Upper lobe of left lung (tissue), 6 donors: ENCODE results near the gene PGA3. TPM values are rescaled to one million over a fixed set of nuclear protein-coding genes. Genes with fewer than 3 reads are reported as not detected.

Experiments
- ATAC-seq, 2 donors: fragments of 200-7000 bp; cut with Tn5 transposase; one replicate each; pipeline ENCODE4 v1.9.1; 2022; ENCODE audit warnings: mild to moderate bottlenecking in 2 of 2, moderate library complexity in 2 of 2; ENCODE audit not compliant: low FRiP score in 2 of 2
- DNase-seq, 2 donors: peaks; one replicate each; pipeline ENCODE4 v3.0.0-alpha.2; 2019 to 2020
- H3K27ac ChIP-seq, 4 donors: fragments of 200-600 bp; sonication (generic); one replicate each; pipeline ENCODE4 v1.5.1; 2016 to 2019
- H3K27me3 ChIP-seq, 4 donors: fragments of 200-600 bp; sonication (generic); one replicate each; pipeline ENCODE4 v1.5.1; 2017 to 2019
- H3K36me3 ChIP-seq, 4 donors: fragments of 200-600 bp; sonication (generic); one replicate each; pipeline ENCODE4 v1.5.1; 2016 to 2019
- H3K4me1 ChIP-seq, 4 donors: fragments of 200-600 bp; sonication (generic); one replicate each; pipeline ENCODE4 v1.5.1; 2018 to 2019
- H3K4me3 ChIP-seq, 4 donors: fragments of 200-600 bp; sonication (generic); one replicate each; pipeline ENCODE4 v1.5.1; 2017 to 2019; ENCODE audit warnings: mild to moderate bottlenecking in 2 of 4, moderate library complexity in 1 of 4
- H3K9me3 ChIP-seq, 4 donors: fragments of 200-600 bp; sonication (generic); one replicate each; pipeline ENCODE4 v1.5.1; 2018 to 2019
- EP300 ChIP-seq, 4 donors: sonication (generic); formaldehyde crosslinking; IDR thresholded peaks; one replicate each; pipeline ENCODE4 v1.5.1; 2017; ENCODE audit warnings: antibody characterized with exemption in 4 of 4, control low read depth in 2 of 4
- POLR2A ChIP-seq, 4 donors: fragments of 450-650 bp; IDR thresholded peaks; one replicate each; pipeline ENCODE4 v1.5.1; 2016 to 2017; ENCODE audit warnings: antibody characterized with exemption in 4 of 4, mild to moderate bottlenecking in 2 of 4
- POLR2AphosphoS5 ChIP-seq, 2 donors: sonication (generic); formaldehyde crosslinking; IDR thresholded peaks; one replicate each; pipeline ENCODE4 v1.5.1; 2017; ENCODE audit warnings: antibody characterized with exemption in 2 of 2
- WGBS, 2 donors: methylation state at CpG; one replicate each; pipeline ENCODE4 v1.1.5; 2017 to 2018; 5-methylcytosine and 5-hydroxymethylcytosine counted together
- total RNA-seq, 6 donors: library from RNA; depleted of rRNA in 4 of 6; stranded (reverse); fragments of >200 nt in 4 of 6; gene quantifications; one replicate each; pipeline versions ENCODE4 v1.1.0 to v1.2.1, GENCODE V29; 2016 to 2021
- TF ChIP-seq, protein P1 (sequence below), 6 experiments: fragments of 450-650 bp in 4 of 6; fragments of 200-600 bp in 2 of 6; sonication (generic) in 2 of 6; IDR thresholded peaks; one replicate each; pipeline ENCODE4 v1.5.1; 2016 to 2019; ENCODE audit warnings: antibody characterized with exemption in 6 of 6
- donor health status: DM: no; HTN: no; CAD: no; lungs with moderate emphysema.
- donor health status: DM: no; HTN: yes; CAD: no; lungs with severe emphysema.

PGA3 gene
- total RNA-seq, 6 donors from 2014 or later = 0.14 to 0.67 TPM; not detected in 4

DNA sequence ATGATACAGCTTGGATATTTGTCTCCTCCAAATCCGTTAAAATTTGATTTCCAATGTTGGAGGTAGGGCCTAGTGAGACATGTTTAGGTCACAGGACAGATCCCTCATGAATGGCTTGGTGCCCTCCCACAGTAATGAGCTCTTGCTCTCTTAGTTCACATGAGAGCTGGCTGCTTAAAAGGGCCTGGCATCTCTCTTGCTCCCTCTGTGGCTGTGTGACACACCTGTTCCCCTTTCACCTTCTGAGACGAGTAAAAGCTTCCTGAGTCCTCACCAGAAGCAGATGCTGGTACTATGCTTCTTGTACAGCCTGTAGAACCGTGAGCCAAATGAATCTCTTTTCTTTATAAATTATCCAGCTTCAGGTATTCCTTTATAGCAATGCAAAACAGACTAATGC is 45.6 kb upstream of the PGA3 start:
- 81 to 90% methylated on average over 3 of the region's 3 CpGs for WGBS, 2 donors
- Histone ChIP-seq H3K27me3 (no peaks in the 10 kb centered on the region), H3K27ac (peak overlapping the region in 1 of 4 donors; percentile 38), H3K4me1 (peaks cover 38 to 54% (median 47%) of the 10 kb centered on the region in 4 donors), H3K4me3 (no peak overlapping the region), H3K36me3 (peaks cover 0 to 4% (median 0%) of the 10 kb centered on the region in 4 donors), H3K9me3 (no peaks in the 10 kb centered on the region)
- TF ChIP-seq POLR2AphosphoS5 (IDR thresholded peaks at IDR 0.05) (no peak), POLR2A (IDR thresholded peaks at IDR 0.05) (no peak)
- ATAC-seq = no peak
- no peak for DNase-seq

- WGBS, 2 donors = 38 to 41% methylated on average over 3 of the region's 3 CpGs
- TF ChIP-seq, protein P1, sequence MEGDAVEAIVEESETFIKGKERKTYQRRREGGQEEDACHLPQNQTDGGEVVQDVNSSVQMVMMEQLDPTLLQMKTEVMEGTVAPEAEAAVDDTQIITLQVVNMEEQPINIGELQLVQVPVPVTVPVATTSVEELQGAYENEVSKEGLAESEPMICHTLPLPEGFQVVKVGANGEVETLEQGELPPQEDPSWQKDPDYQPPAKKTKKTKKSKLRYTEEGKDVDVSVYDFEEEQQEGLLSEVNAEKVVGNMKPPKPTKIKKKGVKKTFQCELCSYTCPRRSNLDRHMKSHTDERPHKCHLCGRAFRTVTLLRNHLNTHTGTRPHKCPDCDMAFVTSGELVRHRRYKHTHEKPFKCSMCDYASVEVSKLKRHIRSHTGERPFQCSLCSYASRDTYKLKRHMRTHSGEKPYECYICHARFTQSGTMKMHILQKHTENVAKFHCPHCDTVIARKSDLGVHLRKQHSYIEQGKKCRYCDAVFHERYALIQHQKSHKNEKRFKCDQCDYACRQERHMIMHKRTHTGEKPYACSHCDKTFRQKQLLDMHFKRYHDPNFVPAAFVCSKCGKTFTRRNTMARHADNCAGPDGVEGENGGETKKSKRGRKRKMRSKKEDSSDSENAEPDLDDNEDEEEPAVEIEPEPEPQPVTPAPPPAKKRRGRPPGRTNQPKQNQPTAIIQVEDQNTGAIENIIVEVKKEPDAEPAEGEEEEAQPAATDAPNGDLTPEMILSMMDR (IDR thresholded peaks at IDR 0.05) = no peak
- TF ChIP-seq POLR2A (IDR thresholded peaks at IDR 0.05) (no peak), POLR2AphosphoS5 (IDR thresholded peaks at IDR 0.05) (no peak), EP300 (IDR thresholded peaks at IDR 0.05) (no peak)
- Histone ChIP-seq H3K9me3 (no peaks in the 10 kb centered on the region), H3K36me3 (peaks cover 0 to 4% (median 0%) of the 10 kb centered on the region in 4 donors), H3K4me1 (peaks cover 33 to 49% (median 37%) of the 10 kb centered on the region in 4 donors), H3K27ac (peak overlapping the region; percentile 11 to 99 (median 56)), H3K4me3 (no peak overlapping the region), H3K27me3 (no peaks in the 10 kb centered on the region)
- DNase-seq (no peak), ATAC-seq (no peak)
Observed at GRCh38 chr11:61158691-61159381, 44.5 kb upstream of the PGA3 start.

- peaks cover 0 to 4% (median 0%) of the 10 kb centered on the region in 4 donors for H3K36me3 ChIP-seq
- DNase-seq (no peak), ATAC-seq (no peak)
- H3K9me3 ChIP-seq = no peaks in the 10 kb centered on the region
- no peak for TF ChIP-seq EP300 (IDR thresholded peaks at IDR 0.05)
- TF ChIP-seq, protein P1 (IDR thresholded peaks at IDR 0.05) = no peak
- TF ChIP-seq POLR2A (IDR thresholded peaks at IDR 0.05) = no peak
- peak in 1 of 2 donors; percentile 59 for TF ChIP-seq POLR2AphosphoS5 (IDR thresholded peaks at IDR 0.05)
- H3K4me3 ChIP-seq = peak overlapping the region; percentile 8 to 82 (median 77)
- H3K27me3 ChIP-seq = no peaks in the 10 kb centered on the region
- peaks cover 32 to 58% (median 37%) of the 10 kb centered on the region in 4 donors for H3K4me1 ChIP-seq
- H3K27ac ChIP-seq = peak overlapping the region; percentile 90 to 99 (median 94)
- 16 to 30% methylated on average over 11 to 22 of the region's 25 CpGs for WGBS, 2 donors
Observed at GRCh38 chr11:61160487-61161189, 42.7 kb upstream of the PGA3 start.

DNA sequence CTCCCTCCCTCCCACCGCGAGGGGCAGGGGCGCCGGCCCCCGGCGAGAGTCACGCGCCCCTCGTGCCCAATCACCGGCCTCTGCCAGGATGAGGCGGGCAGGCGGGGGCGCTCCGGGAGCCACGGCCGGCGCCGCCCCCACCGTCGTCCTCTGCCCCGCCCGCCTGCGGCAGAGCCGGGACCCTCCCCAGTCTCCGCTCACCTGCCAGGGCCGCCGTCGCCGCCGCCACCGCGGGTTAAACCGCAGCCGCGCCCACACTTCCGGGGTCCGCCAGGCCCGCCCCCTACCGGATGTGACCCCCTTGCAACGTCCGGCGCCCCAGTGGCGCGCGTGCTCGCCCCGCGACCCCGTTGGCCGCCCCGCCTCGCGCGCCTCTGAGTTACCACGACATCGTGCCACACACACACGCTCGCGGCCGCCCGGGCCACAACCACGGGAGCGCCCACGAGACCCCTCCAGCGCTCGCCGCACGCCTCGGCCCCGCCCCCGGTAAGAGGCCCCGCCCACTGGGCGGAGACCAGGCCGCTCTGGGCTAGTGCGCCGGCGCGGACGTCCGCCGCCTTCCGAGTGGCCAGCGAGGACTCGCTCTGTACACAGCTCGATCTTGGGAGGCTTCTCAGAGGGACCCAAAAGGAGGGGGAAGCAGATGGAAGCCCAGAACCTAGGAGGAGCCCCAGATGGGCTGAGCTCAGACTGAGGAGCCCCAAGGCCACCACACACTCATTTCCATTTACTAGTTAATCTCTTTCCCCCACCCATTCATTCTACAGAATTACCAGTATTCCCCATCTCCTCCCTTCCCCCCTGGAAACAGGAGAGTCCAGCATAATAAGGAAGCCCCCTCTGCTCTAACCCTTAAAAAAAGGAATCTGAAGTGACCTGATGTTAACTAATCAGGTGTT is 41.9 kb upstream of the PGA3 start, which contains the start of gene VPS37C:
VPS37C (minus strand) TSS at position 237 of the 902 bp plus-strand sequence. CDS start 22,597 bp downstream, outside the sequence.
- H3K9me3 ChIP-seq = no peaks in the 10 kb centered on the region
- H3K4me3 ChIP-seq = peak within 1 kb of the TSS; percentile 8 to 82 (median 77)
- no peaks in the 10 kb centered on the region for H3K27me3 ChIP-seq
- WGBS, 2 donors = 0 to 1% methylated on average over 7 to 25 of the region's 85 CpGs
- H3K36me3 ChIP-seq = peaks cover 0 to 4% (median 0%) of the 10 kb centered on the region in 4 donors
- TF ChIP-seq, protein P1 (IDR thresholded peaks at IDR 0.05) = peak in 4 of 6 experiments; percentile 58 to 67 (median 63)
- TF ChIP-seq POLR2A (IDR thresholded peaks at IDR 0.05) (peak in 3 of 4 donors; percentile 73 to 87 (median 75)), POLR2AphosphoS5 (IDR thresholded peaks at IDR 0.05) (peak; percentile 63 to 83), EP300 (IDR thresholded peaks at IDR 0.05) (peak in 1 of 4 donors; percentile 5)
- peaks cover 30 to 58% (median 37%) of the 10 kb centered on the region in 4 donors for H3K4me1 ChIP-seq
- DNase-seq (peak; percentile 92 to 99), ATAC-seq (peak; percentile 97 to 98)
- peak within 1 kb of the TSS; percentile 90 to 99 (median 94) for H3K27ac ChIP-seq
